ENCODE measurements around the gene RAD51B. TPM values are rescaled to one million over a fixed set of nuclear protein-coding genes. Genes with fewer than 3 reads are reported as not detected.

Gene RAD51B
- total RNA-seq, 1 experiment from 2014 or later: 14.2 TPM

- TF ChIP-seq CDX4 (CRISPR knock-in tag; IDR thresholded peaks at IDR 0.05; ENCODE audit: borderline replicate concordance) (no peak), PRRX2 (CRISPR knock-in tag; IDR thresholded peaks at IDR 0.05) (no peak)
Measured at GRCh38 chr14:68122651-68123050, 303.1 kb downstream of the RAD51B start (continued).

- peaks cover 12% of the 10 kb centered on the region for H3K9me3 Mint-ChIP-seq
- no peak overlapping the region for H3K27ac Mint-ChIP-seq
- H3K4me1 Mint-ChIP-seq: peaks cover 21% of the 10 kb centered on the region
- ChIA-PET CTCF (no interaction called here), POLR2A (no interaction called here)
- TF ChIP-seq USF1 (CRISPR knock-in tag; IDR thresholded peaks at IDR 0.05): no peak
- TF ChIP-seq ZNF317 (CRISPR knock-in tag; IDR thresholded peaks at IDR 0.05; ENCODE audit: borderline replicate concordance, low read depth): no peak
- TF ChIP-seq ATF3 (CRISPR knock-in tag; conservative IDR thresholded peaks at IDR 0.05): no peak
- no peak for TF ChIP-seq STAT6 (CRISPR knock-in tag; conservative IDR thresholded peaks at IDR 0.05; ENCODE audit: low read depth)
- TF ChIP-seq GTF2I (CRISPR knock-in tag; conservative IDR thresholded peaks at IDR 0.05): no peak
- DNase-seq (ENCODE audit: low spot score): no peak
- no peak for ATAC-seq
- peaks cover 8% of the 10 kb centered on the region for H3K36me3 Mint-ChIP-seq
- no peaks in the 10 kb centered on the region for H3K27me3 Mint-ChIP-seq (ENCODE audit: low read depth)
- no peak overlapping the region for H3K4me3 Mint-ChIP-seq
Measured at GRCh38 chr14:68124050-68124449, 304.5 kb downstream of the RAD51B start.

- H3K4me3 Mint-ChIP-seq: no peak overlapping the region
- no peaks in the 10 kb centered on the region for H3K27me3 Mint-ChIP-seq (ENCODE audit: low read depth)
- H3K36me3 Mint-ChIP-seq: peaks cover 8% of the 10 kb centered on the region
- CTCF ChIA-PET: interaction anchor here (0.5 kb wide), 1 partner anchor 638 kb away, joined by 5 read pairs; no protein-coding TSS in a partner anchor
- H3K27ac Mint-ChIP-seq: peak overlapping the region; percentile 22; the same call in 1 of the 2 replicates
- no peak for DNase-seq (ENCODE audit: low spot score)
- TF ChIP-seq NR3C1 (CRISPR knock-in tag; conservative IDR thresholded peaks at IDR 0.05; ENCODE audit: low read depth): no peak
- TF ChIP-seq RORB (CRISPR knock-in tag; IDR thresholded peaks at IDR 0.05): no peak
- no peak for TF ChIP-seq ZNF138 (CRISPR knock-in tag; conservative IDR thresholded peaks at IDR 0.05)
- no peak for TF ChIP-seq SP1 (CRISPR knock-in tag; conservative IDR thresholded peaks at IDR 0.05)
- no peak for TF ChIP-seq CREB1 (CRISPR knock-in tag; IDR thresholded peaks at IDR 0.05)
- peaks cover 12% of the 10 kb centered on the region for H3K9me3 Mint-ChIP-seq
- POLR2A ChIA-PET: interaction anchor here (0.7 kb wide), 1 partner anchor 74 kb away, joined by 4 read pairs; no protein-coding TSS in a partner anchor
- no peak for ATAC-seq
- H3K4me1 Mint-ChIP-seq: peaks cover 21% of the 10 kb centered on the region
Measured at GRCh38 chr14:68124979-68125731, 305.6 kb downstream of the RAD51B start.

GRCh38 chr14:68127166-68127565 lies 307.6 kb downstream of the RAD51B start:
- TF ChIP-seq CREB1 (CRISPR knock-in tag; IDR thresholded peaks at IDR 0.05): no peak
- TF ChIP-seq NR1H2 (CRISPR knock-in tag; IDR thresholded peaks at IDR 0.05): no peak
- TF ChIP-seq ZNF416 (CRISPR knock-in tag; IDR thresholded peaks at IDR 0.05): no peak
- no peak for TF ChIP-seq ZNF263 (CRISPR knock-in tag; IDR thresholded peaks at IDR 0.05; ENCODE audit: low read depth)
- TF ChIP-seq STAT6 (CRISPR knock-in tag; conservative IDR thresholded peaks at IDR 0.05; ENCODE audit: low read depth): no peak
- no peak for TF ChIP-seq PREB (CRISPR knock-in tag; IDR thresholded peaks at IDR 0.05; ENCODE audit: borderline replicate concordance)
- TF ChIP-seq IRF2 (CRISPR knock-in tag; IDR thresholded peaks at IDR 0.05; ENCODE audit: borderline replicate concordance, low read depth): no peak
- TF ChIP-seq MLX (CRISPR knock-in tag; IDR thresholded peaks at IDR 0.05): no peak
- TF ChIP-seq TEAD1 (CRISPR knock-in tag; IDR thresholded peaks at IDR 0.05): no peak
- H3K9me3 Mint-ChIP-seq: no peaks in the 10 kb centered on the region
- peaks cover 21% of the 10 kb centered on the region for H3K4me1 Mint-ChIP-seq
- no peak for DNase-seq (ENCODE audit: low spot score)
- ChIA-PET POLR2A (no interaction called here), CTCF (no interaction called here)
- no peaks in the 10 kb centered on the region for H3K36me3 Mint-ChIP-seq
- no peak overlapping the region for H3K27ac Mint-ChIP-seq
- H3K27me3 Mint-ChIP-seq (ENCODE audit: low read depth): no peaks in the 10 kb centered on the region
- no peak for ATAC-seq
- H3K4me3 Mint-ChIP-seq: no peak overlapping the region
